Type B pancreatic cell (in vitro differentiated cells): Measurements from ENCODE around the gene HMCN1. TPM values are rescaled to one million over a fixed set of nuclear protein-coding genes. Genes with fewer than 3 reads are reported as not detected.

Experiments
- DNase-seq: peaks from one replicate; pipeline ENCODE4 v3.0.0; 2021; ENCODE audit warnings: mixed read lengths; ENCODE audit not compliant: unreplicated experiment; ENCODE audit errors: extremely low spot score
- H3K27ac Mint-ChIP-seq: 2 replicates; pipeline ENCODE4 v1.8.0; 2021; ENCODE audit warnings: mild to moderate bottlenecking, mixed read lengths
- H3K27me3 Mint-ChIP-seq: 2 replicates; pipeline ENCODE4 v1.8.0; 2021; ENCODE audit warnings: mixed read lengths
- H3K36me3 Mint-ChIP-seq: 2 replicates; pipeline ENCODE4 v1.8.0; 2021; ENCODE audit warnings: mixed read lengths
- H3K4me1 Mint-ChIP-seq: one replicate; pipeline ENCODE4 v1.8.0; 2021; ENCODE audit warnings: mixed read lengths; ENCODE audit not compliant: unreplicated experiment
- H3K4me3 Mint-ChIP-seq: 2 replicates; pipeline ENCODE4 v1.8.0; 2021; ENCODE audit warnings: mild to moderate bottlenecking, mixed read lengths
- H3K9me3 Mint-ChIP-seq: 2 replicates; pipeline ENCODE4 v1.8.0; 2021; ENCODE audit warnings: mixed read lengths
- CTCF ChIP-seq: fragments of 200-600 bp; sonication (generic); conservative IDR thresholded peaks from 2 replicates; pipeline ENCODE4 v1.5.0; 2021; ENCODE audit warnings: antibody characterized with exemption, mild to moderate bottlenecking
- total RNA-seq: library from RNA; stranded (reverse); gene quantifications from 2 replicates; pipeline ENCODE4 v1.2.1, GENCODE V29; 2021; ENCODE audit warnings: low replicate concordance

HMCN1 gene
- total RNA-seq, 1 donor from 2014 or later = 13.2 TPM

- no peaks in the 10 kb centered on the region for H3K27me3 Mint-ChIP-seq
- H3K4me3 Mint-ChIP-seq = no peak overlapping the region
- H3K4me1 Mint-ChIP-seq = no peaks in the 10 kb centered on the region
- no peak overlapping the region for H3K27ac Mint-ChIP-seq
- no peak for TF ChIP-seq CTCF
- H3K36me3 Mint-ChIP-seq = no peaks in the 10 kb centered on the region
- DNase-seq = no peak
- no peaks in the 10 kb centered on the region for H3K9me3 Mint-ChIP-seq
Observed at GRCh38 chr1:186066411-186066810, 332.2 kb downstream of the HMCN1 start.

GRCh38 chr1:186073697-186074096 is 339.5 kb downstream of the HMCN1 start:
- Mint-ChIP-seq H3K4me3 (no peak overlapping the region), H3K9me3 (no peaks in the 10 kb centered on the region), H3K36me3 (no peaks in the 10 kb centered on the region), H3K4me1 (no peaks in the 10 kb centered on the region), H3K27me3 (no peaks in the 10 kb centered on the region), H3K27ac (no peak overlapping the region)
- no peak for TF ChIP-seq CTCF
- DNase-seq = no peak

- Mint-ChIP-seq H3K27me3 (no peaks in the 10 kb centered on the region), H3K27ac (no peak overlapping the region), H3K9me3 (no peaks in the 10 kb centered on the region), H3K4me1 (no peaks in the 10 kb centered on the region), H3K4me3 (no peak overlapping the region), H3K36me3 (peaks cover 6% of the 10 kb centered on the region)
- DNase-seq = no peak
- no peak for TF ChIP-seq CTCF
Observed at GRCh38 chr1:186076006-186076405, 341.8 kb downstream of the HMCN1 start.

GRCh38 chr1:186078245-186078644 is 344.1 kb downstream of the HMCN1 start:
- TF ChIP-seq CTCF = no peak
- DNase-seq = no peak
- Mint-ChIP-seq H3K9me3 (no peaks in the 10 kb centered on the region), H3K27ac (no peak overlapping the region), H3K4me1 (peaks cover 5% of the 10 kb centered on the region), H3K27me3 (no peaks in the 10 kb centered on the region), H3K4me3 (no peak overlapping the region), H3K36me3 (peaks cover 6% of the 10 kb centered on the region)

GRCh38 chr1:186079084-186079684 is 345.0 kb downstream of the HMCN1 start:
- DNase-seq = no peak
- Mint-ChIP-seq H3K27me3 (no peaks in the 10 kb centered on the region), H3K36me3 (peaks cover 6% of the 10 kb centered on the region), H3K4me3 (no peak overlapping the region), H3K27ac (no peak overlapping the region), H3K9me3 (no peaks in the 10 kb centered on the region), H3K4me1 (peaks cover 5% of the 10 kb centered on the region)
- TF ChIP-seq CTCF = no peak
